GM18502 (cell line): ENCODE data around the gene MME.
"Not testable (repeated sequence)": the region's sequence is repeated elsewhere in the genome, so short reads cannot be mapped to it uniquely, and the experiment has no call there.

Experiments used
- ATAC-seq: cut with Tn5 transposase; IDR thresholded peaks from one replicate; pipeline ENCODE4 v1.9.1; 2021; ENCODE audit warnings: mild to moderate bottlenecking; ENCODE audit not compliant: unreplicated experiment, poor library complexity

The MME gene

DNA sequence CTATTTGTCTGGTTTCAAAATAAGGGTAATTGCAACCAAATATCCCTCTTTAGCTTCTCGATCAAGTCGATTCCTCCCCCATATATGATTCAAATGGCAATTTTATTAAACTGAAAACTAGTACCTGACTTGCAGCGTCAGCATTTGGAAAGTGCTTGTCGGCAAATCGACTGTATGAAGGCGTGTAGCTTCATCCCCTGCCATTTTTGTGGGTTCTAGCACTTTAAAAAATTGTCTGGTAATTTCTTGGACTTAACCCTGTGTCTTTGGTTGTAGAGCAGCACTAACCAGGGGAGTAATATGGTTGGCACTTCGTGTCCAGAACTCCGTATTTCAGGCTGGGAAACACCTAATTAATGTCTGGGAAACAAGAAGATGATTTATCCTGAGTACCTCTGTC lies 573 bp downstream of the MME start:
- ATAC-seq: no peak

DNA sequence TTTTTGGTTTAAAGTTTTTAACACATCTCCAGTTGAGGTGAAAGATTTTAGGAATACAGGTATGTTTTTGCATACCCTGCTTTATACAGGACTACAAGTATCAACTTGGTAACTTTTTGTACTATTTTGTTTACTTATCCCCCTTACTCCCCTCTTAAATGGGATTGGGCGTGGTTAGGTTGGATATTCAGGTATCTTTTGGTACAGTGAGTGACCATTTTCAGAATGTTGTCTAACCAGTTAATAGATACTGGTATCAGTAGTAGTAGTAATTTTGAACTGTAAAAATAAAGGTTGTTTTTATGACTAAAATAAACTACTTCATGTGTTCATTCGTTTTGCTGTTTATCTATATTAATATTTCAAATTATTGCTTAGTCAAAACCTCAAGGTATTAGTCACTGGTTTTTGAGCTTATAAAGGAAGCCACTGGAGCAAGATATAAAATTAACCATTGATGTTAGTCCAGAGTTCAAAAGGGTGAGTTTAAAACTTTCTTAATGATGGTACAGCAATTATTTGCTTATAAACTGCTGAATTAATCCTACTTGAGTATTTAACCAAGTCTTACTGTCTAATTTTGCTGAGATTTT lies 3.3 kb downstream of the MME start:
- no peak for ATAC-seq

DNA sequence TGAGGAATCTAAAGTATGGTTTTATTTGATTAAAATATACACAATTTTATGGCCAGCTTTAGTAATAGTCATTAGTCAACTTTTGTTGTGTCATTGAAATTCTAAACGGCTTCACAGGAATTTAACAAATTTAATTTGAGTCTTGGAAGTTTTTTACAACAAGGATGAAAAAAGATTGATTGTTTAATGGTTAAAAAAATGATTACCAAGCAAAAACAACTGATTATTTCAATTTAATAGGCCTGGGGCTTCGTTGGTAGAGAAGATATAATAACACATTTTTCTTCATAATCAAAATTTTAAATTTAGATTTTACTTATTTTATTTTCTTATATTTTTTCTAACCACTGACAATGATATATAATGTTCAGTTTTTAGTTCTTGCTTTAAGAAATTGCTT lies 4.4 kb downstream of the MME start:
- ATAC-seq: no peak

DNA sequence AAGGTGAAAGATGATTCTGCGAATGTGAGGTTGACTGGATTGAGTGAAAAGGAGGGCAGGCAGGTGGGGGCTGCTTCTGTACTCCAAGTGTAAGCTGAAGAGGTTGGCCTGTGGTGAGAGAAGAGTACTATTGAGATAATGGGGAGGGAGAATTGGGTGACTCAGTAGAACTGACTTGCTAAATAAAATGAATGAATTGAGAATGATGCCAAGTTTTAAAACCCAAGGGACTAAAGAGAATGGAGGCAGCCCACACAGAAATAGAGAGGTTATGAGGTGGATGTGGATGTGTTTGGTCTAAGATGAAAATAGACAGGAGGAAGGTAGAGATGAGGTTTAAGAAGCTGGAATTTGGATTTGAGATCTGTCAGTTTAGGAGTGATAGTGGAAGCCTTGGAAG lies 5.9 kb downstream of the MME start:
- ATAC-seq: no peak

DNA sequence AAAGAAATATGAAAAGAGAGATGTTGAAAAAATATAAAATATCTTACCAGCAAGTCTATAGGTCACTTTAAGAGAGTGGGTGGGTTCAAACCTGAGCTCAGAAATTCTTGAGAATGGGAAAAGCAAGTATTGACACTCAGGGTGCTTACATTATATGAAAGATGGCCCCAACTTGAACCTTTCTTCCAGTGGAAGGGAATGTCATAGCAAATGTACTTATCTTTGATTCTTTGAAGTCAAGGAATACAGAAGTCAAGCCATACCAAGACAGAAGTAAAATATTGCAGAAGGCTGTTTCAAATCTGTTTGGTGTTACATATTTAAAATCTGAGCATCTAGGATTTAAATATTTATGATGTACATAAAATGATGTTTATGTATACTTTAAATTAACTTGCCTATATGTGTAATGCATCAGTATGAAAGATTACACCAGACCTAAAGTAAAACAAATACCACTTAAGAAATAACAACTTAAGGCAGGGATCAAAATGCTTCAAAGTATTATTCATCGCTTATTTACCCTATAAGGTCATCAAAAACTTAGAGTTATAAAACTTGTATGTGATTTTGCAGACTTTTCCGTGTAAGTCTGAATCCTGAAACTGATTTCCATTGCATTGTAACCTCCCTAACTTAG lies 8.7 kb downstream of the MME start:
- no peak for ATAC-seq

DNA sequence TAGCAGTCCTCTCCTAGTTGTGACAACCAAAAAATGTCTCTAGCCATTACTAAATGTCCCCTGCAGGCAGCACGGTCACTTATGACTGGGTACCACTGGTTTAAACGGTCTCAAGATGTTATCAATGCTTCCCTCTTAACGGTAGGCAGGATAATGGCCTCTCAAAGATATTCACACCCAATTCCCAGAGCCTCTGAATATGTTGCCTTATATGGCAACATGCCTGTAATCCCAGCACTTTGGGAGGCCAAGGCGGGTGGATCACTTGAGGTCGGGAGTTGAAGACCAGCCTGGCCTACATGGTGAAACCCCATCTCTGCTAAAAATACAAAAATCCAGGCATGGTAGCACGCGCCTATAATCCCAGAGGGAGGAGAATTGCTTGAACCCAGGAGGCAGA lies 9.4 kb downstream of the MME start:
- no peak for ATAC-seq

DNA sequence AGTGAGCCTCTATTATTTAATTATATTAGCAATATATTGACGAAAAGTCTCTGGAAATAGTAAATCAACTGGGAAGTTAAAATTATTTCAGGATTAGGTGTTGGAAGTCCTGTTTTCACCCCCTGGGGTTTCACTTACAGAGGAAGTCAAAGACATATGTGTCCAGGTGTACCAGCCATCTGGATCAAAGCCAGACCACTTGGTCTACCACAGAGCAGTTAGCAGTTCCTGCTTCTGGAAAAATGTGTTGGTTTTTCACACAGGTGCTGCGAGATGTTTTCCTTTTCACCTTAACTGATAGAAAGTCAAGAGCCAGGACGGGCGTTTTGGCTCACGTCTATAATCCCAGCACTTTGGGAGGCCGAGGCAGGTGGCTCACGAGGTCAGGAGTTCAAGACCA lies 13.1 kb downstream of the MME start:
- ATAC-seq: no peak

DNA sequence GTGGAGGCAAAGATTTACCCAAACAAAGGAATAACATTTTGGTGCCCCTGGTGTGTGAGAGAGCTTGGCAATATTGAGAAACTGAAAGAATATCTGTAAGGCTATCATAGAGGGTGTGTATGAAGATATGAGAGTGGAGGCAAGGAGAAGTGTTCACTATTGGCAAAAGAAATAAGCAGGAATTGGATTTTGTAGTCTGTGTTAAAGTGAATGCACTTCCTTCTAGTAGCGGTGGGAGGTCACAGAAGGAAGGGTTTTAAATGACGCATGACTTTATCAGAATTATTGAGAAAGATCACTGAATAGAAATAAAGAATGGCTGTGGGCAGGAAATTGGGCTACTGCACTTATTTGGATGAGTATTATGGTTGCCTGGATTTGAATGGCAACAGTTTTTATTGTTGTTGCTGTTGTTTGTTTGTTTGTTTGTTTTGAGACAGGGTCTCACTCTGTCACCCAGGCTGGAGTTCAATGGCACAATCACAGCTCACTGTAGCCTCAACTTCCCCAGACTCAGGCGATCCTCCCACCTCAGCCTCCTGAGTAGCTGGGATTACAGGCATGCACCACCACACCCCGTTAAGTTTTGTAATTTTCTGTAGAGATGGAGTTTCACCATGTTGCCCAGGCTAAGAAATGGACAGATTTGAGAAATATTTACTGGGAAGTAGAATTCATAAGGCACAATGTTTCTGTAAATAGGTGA lies 16.3 kb downstream of the MME start:
- no peak for ATAC-seq

DNA sequence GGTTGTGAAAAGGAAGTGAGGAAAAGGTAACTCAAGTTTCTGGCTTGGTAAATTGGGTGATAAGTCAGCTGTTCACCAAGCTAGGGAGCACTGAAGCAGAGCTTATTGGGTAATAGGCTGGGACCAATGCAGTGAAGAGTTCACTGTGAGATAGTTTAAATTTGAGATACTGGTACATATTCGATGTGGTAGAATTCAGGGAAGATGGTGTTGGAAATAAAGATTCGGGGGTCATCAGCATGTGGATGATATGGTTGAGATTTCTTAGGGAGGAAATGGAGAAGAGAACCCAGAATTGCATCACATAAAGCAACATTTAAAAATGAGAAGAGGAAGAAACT lies 16.9 kb downstream of the MME start:
- no peak for ATAC-seq

DNA sequence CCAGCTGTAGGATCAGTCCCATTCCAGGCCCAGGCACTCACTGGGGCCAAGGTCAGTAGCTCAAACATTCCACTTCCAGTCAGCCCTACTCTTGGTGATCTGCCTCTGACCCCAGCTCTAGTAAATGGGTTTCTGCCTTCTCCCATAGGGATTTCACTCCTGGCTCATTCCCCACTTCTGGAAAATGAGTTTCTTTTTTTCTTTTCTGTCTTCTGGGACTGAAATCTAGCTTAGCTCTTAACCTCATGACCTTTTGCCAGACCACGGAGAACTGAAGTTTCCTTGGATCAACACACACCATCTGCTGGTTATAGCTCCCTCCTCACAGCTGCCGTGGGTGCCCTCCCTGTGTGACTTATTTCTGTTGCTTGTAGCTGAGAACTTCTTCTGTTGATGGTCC lies 21.3 kb downstream of the MME start:
- ATAC-seq: no peak

DNA sequence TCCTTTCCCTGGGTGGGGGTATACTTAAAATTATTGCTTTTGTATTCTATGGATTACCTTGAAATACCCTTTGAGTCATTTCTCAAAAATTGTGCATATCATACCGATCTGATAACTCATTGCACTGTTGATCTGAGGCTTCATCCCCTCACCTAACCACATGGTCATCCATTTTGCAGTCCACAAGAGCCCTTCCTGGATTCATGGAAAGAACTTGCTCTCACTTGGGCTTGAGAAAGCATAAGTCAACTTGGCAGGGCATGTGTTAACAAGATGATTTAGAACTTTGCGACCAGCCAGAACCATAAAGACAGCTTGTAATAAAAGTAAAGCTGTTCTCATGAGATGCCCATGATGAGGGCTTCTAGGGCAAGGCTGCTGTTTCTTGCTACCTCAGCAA lies 22.2 kb downstream of the MME start:
- no peak for ATAC-seq

DNA sequence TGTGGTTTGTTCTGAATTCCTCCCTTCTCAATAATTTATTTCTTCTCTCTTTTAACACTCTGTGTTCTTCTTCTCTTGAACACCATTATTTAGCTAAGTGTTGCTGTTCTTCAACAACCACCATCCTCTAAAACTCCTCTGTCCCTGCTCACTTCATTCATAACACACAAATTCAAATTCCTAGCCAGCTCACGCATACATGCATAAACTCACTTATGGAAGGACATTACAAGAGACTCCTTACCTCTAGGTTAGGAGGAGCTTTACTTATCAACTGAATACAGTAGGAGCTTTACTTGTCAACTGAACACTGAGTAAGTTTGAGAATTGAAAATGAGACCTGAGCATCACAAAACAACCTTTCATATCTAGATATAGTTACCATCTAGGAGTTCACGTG lies 23.6 kb downstream of the MME start:
- ATAC-seq: no peak

DNA sequence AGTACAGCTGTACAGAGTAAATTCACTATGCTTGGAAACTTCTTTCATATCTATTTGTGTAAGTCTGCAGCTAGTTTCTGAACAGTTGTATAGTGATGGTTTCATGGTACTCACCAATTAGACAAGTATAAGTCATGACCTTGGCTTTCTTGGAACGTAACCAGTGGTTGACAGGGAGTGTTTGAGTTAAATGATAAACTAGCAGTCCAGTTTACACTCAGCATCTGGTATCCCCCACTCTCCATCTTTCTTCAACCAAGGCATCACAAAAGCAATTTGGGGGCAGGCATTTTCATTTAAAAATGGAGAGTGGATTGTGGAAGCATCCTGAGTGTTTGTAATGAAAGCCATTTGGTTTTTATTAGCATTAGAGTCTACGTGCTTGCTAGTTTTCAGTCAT lies 26.0 kb downstream of the MME start:
- no peak for ATAC-seq

DNA sequence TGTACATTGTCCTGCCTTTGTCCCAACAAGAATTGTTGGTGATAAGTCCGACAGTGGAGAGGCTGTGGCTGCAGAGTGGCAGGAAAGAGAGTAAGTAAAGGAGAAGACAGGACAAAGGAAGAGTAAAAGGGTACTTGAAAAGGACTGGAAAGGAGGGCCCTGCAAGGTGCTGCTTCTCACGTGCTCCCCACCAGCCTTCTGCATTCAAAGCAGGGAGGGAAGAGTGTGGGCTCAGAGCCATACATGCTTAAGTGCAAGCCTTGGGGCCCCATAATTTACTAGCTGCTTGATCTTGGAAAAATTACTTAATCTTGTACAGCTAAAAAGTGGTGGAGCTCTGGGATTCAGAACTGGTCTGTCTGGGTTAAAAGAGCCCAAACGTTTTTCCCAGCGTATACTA lies 29.9 kb downstream of the MME start:
- ATAC-seq: no peak

DNA sequence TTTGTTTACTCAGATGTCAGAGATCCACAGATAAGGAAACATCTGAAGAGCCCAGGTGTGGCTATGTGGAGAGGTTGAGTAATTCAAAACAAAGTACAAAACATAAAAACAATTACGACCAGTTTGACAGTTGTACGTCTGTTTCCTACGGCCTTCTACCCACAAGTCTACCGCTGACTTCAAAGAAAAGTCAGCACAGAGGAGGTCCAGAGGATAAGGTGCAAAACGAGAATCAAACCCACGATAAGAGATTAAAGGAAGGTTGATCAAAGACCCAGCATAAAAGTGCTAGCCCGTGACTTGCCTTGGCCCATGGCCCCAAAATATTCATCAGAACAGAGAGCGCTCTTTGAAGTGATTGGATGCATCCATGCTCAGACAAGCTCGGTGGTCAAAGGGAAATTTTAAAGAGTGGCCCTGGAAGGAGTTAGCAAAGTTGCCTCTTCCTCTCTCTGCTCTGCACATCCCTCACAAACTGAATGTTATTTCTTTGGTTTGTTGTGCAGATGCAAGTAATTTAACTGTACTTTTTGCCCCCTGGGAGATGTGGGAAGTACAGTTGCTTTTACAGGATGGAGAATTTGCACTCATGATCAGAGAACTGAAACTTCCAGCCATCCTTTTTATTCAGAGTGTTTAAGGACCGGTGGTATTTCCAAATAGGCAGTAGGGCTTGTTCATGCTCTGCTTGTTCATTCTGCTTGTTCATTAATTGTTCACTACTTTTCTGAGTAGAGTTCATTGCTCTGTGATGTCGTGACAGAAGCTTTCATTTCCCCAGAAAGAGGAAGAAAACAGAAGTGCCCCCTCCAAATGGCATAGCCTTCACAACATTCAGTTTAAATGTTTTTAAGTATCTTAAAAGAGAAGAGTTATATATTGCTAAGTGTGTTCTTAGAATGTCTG lies 31.1 kb downstream of the MME start:
- ATAC-seq: no peak

DNA sequence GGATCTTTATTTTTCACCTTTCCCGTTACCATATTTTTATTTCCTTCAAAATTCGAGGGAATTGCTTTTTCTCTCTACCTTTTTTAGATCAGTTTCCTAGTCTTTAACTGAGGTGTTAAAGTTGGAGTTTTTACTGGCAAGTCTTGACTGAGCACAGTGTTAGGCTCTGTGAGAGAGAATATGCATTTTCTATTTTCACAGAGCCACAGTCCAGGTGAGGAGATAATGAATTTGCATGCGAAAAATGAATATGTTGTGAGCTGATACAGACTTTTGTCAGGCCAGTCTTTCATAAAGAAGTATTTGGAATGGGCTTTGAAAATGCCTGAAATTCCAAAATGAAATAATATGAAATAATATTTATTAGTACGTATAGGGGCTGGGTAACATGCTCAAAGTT lies 31.9 kb downstream of the MME start:
- ATAC-seq: no peak

DNA sequence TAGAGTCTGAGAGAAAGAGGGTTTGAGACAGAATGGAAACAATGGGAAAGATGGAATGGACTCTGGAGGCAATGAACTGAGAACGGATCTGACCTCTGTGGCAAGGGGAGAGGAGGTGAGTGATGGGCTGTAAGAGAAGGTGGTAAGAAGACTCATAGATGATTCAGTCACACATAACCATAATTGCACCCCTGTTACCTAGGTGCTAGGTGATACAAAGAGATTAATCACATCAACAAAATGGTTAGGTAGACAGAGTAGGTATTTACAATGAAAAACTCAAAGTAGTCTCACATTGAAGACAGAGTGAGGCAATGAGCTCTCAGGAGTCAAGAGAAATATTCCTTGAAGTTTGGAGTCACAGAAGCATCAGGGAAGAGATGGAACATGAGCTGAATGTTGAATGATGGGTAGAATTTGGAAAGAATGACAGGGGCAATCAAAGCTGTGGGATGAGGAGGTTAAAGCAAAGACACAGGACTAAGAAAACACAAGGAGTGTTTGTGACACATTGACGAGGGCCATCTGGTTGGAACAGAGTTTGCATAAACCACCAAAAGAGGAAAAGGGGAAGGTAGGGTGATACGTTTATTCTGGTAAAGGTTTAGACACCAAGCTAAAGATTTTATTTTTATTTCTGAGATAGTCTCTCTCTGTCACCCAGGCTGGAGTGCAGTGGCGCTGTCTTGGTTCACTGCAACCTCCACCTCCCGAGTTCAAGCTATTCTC lies 32.7 kb downstream of the MME start:
- ATAC-seq: no peak

DNA sequence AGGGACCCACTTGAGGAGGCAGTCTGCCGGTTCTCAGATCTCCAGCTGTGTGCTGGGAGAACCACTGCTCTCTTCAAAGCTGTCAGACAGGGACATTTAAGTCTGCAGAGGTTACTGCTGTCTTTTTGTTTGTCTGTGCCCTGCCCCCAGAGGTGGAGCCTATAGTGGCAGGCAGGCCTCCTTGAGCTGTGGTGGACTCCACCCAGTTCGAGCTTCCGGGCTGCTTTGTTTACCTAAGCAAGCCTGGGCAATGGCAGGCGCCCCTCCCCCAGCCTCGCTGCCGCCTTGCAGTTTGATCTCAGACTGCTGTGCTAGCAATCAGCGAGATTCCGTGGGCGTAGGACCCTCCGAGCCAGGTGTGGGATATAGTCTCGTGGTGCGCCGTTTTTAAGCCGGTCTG lies 44.6 kb downstream of the MME start:
- not testable (repeated sequence) for ATAC-seq

DNA sequence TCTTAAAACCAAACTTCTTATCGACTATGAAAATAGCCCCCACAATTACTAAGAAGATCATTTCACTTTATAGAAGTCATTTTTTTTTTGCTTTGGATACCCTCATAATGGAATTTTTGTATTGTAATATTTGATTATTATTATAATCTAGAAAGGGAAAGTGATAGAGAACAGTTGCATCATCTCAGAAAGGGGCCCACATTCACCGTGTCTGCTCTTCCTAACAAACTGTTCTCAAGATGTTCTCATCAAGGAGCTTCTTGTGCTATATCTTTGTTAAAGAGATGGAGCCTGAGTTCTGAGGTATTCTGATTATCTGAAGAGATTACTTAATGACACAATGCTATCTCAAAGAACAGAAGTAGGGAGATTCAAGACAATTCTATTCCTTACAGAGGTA lies 49.3 kb downstream of the MME start:
- ATAC-seq: no peak

DNA sequence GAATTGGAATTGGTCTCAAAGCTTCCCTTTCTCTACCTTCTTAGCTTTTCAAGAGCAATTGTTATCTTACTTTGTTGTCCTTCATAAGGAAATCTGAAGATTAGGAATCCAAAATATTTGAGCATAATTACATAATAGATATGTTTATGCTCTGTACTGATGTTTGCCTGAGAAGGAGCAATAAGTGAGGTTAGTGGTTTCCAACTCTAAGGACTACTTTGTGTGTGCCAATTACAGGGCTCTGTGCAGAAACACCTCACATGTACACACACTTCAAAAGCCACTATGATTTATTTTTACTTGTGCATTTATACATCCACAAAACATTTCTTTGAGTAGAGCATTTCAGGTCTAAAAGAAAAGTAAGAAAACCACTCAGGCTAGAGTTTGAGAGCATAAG lies 49.9 kb downstream of the MME start:
- no peak for ATAC-seq

DNA sequence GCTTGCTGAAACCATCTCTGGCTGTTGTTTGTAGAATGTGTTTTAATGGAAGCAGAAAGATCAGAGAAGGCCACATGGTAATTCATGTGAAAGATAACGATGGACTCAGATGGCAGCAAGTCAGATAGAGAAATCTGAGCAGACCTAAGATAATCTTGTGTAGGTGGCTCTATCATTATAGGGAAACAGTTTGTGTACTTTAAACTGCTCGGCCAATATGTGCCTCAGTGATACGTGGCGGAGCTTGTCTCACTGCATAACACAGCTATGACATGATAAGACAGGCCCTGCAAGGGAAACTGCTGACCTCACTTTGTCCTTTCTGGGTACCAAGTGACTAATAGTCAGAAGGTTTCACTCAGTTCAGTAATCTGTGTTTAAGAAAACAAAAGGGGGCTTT lies 51.0 kb downstream of the MME start:
- peak; percentile 91 for ATAC-seq
